Glutamatergic neuron (in vitro differentiated cells): ENCODE data around the gene OR12D3. TPM values are rescaled to one million over a fixed set of nuclear protein-coding genes. Genes with fewer than 3 reads are reported as not detected.
"Not testable (repeated sequence)": the region's sequence is repeated elsewhere in the genome, so short reads cannot be mapped to it uniquely, and the experiment has no call there.

Experiments used
- DNase-seq: peaks from one replicate; pipeline ENCODE4 v3.0.0; 2022
- H3K27ac Mint-ChIP-seq: one replicate; pipeline ENCODE4 v1.8.0; 2020; ENCODE audit warnings: mild to moderate bottlenecking, mixed read lengths, inconsistent platforms; ENCODE audit not compliant: unreplicated experiment
- H3K27me3 Mint-ChIP-seq: one replicate; pipeline ENCODE4 v1.8.0; 2020; ENCODE audit warnings: mild to moderate bottlenecking, moderate library complexity, mixed read lengths, inconsistent platforms; ENCODE audit not compliant: unreplicated experiment
- H3K36me3 Mint-ChIP-seq: one replicate; pipeline ENCODE4 v1.8.0; 2020; ENCODE audit warnings: mild to moderate bottlenecking, mixed read lengths, inconsistent platforms; ENCODE audit not compliant: unreplicated experiment
- H3K4me1 Mint-ChIP-seq: one replicate; pipeline ENCODE4 v1.8.0; 2020; ENCODE audit warnings: mild to moderate bottlenecking, low read depth, mixed read lengths, inconsistent platforms; ENCODE audit not compliant: unreplicated experiment
- H3K4me3 Mint-ChIP-seq: one replicate; pipeline ENCODE4 v1.8.0; 2020; ENCODE audit warnings: mild to moderate bottlenecking, mixed read lengths, inconsistent platforms; ENCODE audit not compliant: unreplicated experiment
- H3K9me3 Mint-ChIP-seq: one replicate; pipeline ENCODE4 v1.8.0; 2020; ENCODE audit warnings: mild to moderate bottlenecking, moderate library complexity, mixed read lengths, inconsistent platforms; ENCODE audit not compliant: unreplicated experiment
- total RNA-seq: library from RNA; stranded (reverse); fragmentation: NEBNext Ultra II Directional; extraction: Animal tissue kit (Norgen Biotek cat#: 25700); gene quantifications from one replicate; pipeline ENCODE4 v1.2.1, GENCODE V29; 2021; ENCODE audit not compliant: unreplicated experiment
- TF ChIP-seq, protein P1 (sequence below): fragments of 200-600 bp; sonication (generic); IDR thresholded peaks from one replicate; pipeline ENCODE4 v1.5.0; 2021; ENCODE audit not compliant: partially characterized antibody, unreplicated experiment

Gene OR12D3
- total RNA-seq, 1 donor from 2014 or later: not detected

DNA sequence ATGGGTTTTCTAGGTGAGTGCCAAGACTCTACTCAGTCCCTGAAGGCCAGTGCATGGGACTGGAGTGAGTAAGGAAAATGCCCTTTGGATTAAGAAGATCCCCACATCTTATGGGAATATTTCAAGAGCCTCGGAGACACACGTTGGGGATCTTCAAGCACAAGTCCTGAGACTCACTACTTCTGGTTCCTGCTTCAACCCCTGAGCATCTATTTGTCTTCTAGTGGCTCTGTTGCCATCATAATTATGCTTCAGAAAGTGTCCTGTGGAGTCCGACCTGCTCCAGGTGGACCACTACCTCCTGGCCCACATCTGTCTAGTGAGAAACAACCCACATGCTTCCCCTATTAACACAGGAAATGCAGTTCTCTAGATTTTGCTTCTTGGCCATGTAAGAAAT, 6.3 kb downstream of the OR12D3 start, which contains the start of gene OR5V1:
OR5V1 (minus strand) TSS at position 101 of the 400 bp plus-strand sequence. CDS start 12,670 bp downstream, outside the sequence.
- Mint-ChIP-seq H3K4me1 (no peaks in the 10 kb centered on the region), H3K9me3 (no peaks in the 10 kb centered on the region), H3K36me3 (no peaks in the 10 kb centered on the region), H3K27me3 (no peaks in the 10 kb centered on the region), H3K27ac (no peak within 1 kb of the TSS), H3K4me3 (no peak within 1 kb of the TSS)
- TF ChIP-seq, protein P1, sequence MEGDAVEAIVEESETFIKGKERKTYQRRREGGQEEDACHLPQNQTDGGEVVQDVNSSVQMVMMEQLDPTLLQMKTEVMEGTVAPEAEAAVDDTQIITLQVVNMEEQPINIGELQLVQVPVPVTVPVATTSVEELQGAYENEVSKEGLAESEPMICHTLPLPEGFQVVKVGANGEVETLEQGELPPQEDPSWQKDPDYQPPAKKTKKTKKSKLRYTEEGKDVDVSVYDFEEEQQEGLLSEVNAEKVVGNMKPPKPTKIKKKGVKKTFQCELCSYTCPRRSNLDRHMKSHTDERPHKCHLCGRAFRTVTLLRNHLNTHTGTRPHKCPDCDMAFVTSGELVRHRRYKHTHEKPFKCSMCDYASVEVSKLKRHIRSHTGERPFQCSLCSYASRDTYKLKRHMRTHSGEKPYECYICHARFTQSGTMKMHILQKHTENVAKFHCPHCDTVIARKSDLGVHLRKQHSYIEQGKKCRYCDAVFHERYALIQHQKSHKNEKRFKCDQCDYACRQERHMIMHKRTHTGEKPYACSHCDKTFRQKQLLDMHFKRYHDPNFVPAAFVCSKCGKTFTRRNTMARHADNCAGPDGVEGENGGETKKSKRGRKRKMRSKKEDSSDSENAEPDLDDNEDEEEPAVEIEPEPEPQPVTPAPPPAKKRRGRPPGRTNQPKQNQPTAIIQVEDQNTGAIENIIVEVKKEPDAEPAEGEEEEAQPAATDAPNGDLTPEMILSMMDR: no peak
- no peak for DNase-seq

DNA sequence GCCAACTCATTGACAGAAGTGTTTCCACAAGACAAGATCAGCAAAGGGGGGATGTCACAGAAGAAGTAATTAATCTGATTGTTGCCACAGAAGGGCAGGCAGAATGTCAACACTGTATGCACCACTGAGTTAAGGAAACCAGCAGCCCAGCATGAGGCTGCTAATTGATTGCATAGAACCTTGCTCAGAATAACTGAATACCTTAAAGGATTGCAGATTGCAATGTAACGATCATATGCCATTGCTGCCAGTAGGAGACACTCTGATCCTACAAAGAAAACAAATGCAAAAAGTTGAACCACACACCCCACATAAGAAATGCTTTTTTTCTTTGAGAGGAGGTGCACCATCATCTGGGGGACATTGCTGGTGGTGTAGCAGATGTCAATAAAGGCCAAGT, 19.5 kb downstream of the OR12D3 start:
- Mint-ChIP-seq H3K4me1 (no peaks in the 10 kb centered on the region), H3K4me3 (no peak overlapping the region), H3K27me3 (peaks cover 2% of the 10 kb centered on the region), H3K27ac (no peak overlapping the region), H3K36me3 (peaks cover 6% of the 10 kb centered on the region), H3K9me3 (peaks cover 1% of the 10 kb centered on the region)
- TF ChIP-seq, protein P1: no peak
- DNase-seq: no peak

DNA sequence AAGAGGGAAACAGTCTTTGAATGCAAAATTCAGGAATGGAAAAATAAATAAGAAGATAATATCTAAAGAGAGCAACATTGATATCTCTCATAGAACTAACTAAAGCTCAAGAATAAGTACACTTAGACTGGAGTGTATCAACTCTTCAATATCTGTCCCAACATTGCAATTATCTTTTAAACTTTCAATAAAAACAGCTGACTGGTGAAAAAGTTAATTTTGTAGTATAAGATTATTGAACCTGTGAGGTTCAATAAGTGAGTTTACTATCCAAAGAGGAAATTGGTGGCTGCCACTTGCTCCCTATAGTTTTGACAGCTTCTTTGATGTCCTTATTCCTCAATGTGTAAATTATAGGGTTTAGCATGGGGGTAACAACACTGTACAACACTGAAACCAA, 20.1 kb downstream of the OR12D3 start:
- no peak for DNase-seq
- TF ChIP-seq, protein P1: no peak
- no peak overlapping the region for H3K27ac Mint-ChIP-seq
- H3K27me3 Mint-ChIP-seq: peaks cover 2% of the 10 kb centered on the region
- H3K9me3 Mint-ChIP-seq: peaks cover 1% of the 10 kb centered on the region
- H3K4me1 Mint-ChIP-seq: no peaks in the 10 kb centered on the region
- H3K4me3 Mint-ChIP-seq: no peak overlapping the region
- peaks cover 6% of the 10 kb centered on the region for H3K36me3 Mint-ChIP-seq

DNA sequence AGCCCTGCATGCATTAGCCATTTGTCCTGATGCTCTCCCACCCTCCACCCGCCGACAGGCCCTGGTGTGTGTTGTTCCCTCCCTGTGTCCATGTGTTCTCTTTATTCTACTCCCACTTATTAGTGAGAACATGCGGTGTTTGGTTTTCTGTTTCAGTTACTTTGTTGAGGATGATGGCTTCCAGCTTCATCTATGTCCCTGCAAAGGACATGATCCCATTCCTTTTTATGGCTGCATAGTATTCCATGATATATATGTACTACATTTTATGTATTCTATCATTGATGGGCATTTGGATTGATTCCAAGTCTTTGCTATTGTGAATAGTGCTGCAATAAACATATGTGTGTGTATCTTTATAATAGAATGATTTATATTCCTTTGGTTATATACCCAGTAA, 25.7 kb downstream of the OR12D3 start:
- not testable (repeated sequence) for H3K9me3 Mint-ChIP-seq, DNase-seq, H3K27ac Mint-ChIP-seq, H3K4me1 Mint-ChIP-seq, H3K4me3 Mint-ChIP-seq, H3K27me3 Mint-ChIP-seq, H3K36me3 Mint-ChIP-seq

DNA sequence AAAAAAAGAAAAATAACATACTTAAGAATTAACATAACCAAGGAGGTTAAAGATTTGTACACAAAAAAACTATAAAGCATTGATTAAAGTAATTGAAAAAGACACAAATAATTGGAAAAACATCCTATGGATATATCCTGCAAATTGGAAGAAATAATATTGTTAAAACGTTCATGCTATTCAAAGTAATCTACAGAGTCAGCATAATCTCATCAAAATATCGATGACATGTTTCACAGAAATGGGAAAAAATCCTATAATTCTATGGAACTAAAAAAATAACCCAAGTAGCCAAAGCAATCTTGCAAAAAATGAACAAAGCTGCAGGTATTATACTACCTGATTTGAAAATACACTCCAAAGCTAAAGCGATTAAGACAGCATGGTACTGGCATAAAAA, 29.7 kb downstream of the OR12D3 start:
- Mint-ChIP-seq H3K27ac (no peak overlapping the region), H3K36me3 (no peaks in the 10 kb centered on the region), H3K9me3 (no peaks in the 10 kb centered on the region), H3K4me3 (no peak overlapping the region), H3K27me3 (peaks cover 1% of the 10 kb centered on the region), H3K4me1 (no peaks in the 10 kb centered on the region)
- TF ChIP-seq, protein P1: no peak
- DNase-seq: no peak
